CMK (cell line): Measurements from ENCODE around the gene ACTL8.
A peak's percentile ranks its signal among the peaks of the same experiment; 100 is the strongest.

Source experiments
- DNase-seq: peaks from one replicate; pipeline ENCODE4 v3.0.0-alpha.2; 2010; ENCODE audit warnings: low read depth

The ACTL8 gene

DNA sequence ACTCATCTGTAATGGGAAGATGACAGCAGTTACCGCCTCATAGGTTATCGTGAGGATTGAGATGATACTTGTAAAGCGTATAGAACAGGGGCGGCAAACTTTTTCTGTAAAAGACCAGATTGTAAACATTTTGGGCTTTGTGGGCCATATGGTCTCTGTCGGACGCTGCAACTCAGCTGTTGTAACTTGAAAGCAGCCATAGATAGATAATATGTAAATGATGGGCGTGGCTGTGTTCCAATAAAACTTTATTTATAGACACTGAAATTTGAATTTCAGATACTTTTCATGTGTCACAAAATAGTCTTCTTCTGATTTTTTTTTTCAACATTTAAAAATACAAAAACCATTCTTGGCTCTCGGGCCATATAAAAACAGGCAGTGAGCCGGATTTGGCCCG lies 15.8 kb downstream of the ACTL8 start:
- no peak for DNase-seq

- no peak for DNase-seq
Observed at GRCh38 chr1:17772615-17773212, 17.6 kb downstream of the ACTL8 start.

DNA sequence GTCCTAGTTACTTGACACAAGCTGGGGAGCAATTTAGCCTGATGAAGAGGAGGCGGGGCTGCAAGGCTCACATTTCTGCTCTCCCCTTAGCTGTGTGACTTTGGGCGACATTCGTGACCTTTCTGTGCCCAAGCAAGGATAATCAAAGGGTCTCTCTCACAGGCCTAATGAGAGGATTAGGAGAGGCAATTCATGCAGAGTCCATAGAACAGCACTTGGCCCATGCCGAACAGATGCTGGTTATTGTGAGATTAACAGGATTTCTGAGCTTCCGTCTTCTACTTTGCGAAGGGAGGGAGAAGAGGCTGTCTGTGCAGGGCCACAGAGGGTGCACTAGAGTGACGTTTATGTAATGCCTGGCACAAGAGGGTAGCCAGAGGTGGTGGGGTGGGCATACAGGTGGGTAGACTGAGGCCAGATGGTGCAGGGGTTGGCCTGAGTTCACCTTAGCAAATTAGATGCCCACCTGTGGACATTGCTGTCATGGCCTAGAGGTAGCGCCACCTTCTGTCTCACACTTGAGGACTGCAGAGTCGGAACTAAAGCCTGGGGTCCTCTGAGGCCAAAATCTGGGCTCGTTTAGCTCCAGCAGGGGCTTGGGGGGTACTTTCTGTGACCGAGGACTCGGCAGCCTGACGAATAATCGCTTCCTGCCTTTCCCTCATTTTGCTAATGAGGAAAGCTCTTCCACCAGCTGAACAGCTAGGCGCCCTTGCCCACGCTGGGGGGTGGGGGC lies 18.6 kb downstream of the ACTL8 start:
- no peak for DNase-seq

- DNase-seq: no peak
Observed at GRCh38 chr1:17774452-17774851, 19.3 kb downstream of the ACTL8 start.

DNA sequence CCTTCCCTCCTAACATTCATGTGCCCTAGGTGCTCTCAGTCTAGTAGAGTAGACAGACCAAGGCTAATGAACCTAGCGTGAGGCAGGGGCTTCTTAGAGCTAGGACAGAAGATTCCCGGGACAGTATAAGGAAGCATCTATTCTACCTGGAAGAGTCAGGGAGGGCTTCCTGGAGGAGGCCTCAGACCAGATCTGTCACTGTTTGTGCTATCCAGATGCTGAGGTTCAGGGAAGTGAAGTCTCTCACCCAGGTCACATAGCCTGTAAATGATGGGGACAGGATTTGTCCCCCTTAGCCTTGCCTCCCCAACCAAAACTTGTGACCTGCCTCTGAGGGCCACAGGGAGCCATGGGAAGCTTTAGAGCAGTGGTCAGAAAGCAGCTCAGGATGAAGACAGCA lies 20.7 kb downstream of the ACTL8 start:
- DNase-seq: no peak

GRCh38 chr1:17776426-17776825 lies 21.3 kb downstream of the ACTL8 start:
- no peak for DNase-seq

DNA sequence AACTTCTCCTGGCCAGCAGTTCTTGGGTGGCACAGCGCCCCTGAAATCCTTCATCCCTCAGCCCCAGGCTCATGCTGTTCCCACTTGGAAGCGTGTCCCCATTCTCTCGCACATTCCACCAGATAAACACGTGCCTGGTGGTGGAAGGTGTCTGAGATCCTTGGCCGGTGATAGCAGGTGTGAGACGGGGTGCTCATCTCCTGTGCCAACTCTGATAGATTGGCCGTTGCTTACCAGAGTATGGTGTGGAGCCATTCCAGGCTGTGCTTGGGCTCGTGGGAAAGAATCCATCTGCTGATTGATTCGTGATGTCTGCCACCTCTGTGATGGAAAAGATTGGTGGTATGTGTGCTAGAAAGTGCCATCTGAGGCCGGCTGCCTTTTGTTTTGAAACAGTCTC lies 22.2 kb downstream of the ACTL8 start:
- no peak for DNase-seq

GRCh38 chr1:17777818-17778217 lies 22.7 kb downstream of the ACTL8 start:
- DNase-seq: no peak

DNA sequence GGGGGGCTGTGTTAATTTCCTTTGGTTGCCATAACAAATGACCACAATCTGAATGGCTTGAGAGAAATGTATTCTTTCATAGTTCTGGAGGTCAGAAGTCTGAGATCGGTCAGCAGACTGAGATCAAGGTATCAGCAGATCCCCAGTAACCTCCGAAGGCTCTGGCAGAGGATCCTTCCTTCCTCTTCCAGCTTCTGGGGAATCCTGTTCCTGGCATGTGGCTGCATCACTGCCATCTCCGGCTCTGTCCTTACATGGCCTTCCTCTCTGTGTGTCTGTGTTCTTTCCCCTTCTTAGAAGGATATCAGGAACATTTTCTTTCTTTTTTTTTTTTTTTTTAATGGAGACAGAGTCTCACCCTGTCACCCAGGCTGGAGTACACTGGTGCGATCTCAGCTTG lies 25.8 kb downstream of the ACTL8 start:
- DNase-seq: no peak

- DNase-seq: no peak
Observed at GRCh38 chr1:17789926-17790325, 34.8 kb downstream of the ACTL8 start.

DNA sequence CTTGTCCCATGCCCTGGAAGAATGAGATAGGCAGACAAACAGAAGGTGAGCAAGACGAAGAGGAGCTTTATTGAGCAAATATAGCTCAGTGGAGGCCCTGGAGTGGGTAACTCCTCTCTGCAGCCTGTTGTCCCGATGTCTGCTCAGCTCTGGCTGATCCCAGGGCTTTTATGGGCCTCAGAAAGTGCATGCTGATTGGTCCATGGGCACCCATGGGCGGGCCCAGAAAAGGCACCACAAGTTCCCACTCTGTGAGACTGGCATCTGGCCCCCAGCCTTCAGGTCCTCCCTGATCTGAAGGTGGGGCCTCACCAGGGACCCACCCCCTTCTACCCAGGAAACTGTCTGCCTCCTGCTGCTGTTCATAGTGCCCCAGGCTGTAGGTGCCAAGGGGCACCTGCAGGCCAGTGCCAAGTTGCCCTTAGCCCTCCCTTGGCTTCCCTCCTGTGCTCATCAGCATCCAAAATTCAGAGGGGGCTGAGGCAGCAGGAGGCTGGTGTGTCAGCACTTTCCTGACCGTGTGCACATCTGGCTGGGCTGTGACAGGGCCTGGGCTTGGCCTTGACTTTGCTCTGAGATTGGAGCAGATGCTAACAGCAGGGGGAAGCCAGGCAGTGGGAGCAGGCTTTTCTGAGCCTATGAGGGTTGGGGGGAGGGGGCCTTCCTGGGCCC lies 35.4 kb downstream of the ACTL8 start:
- DNase-seq: no peak

GRCh38 chr1:17791055-17791390 lies 35.9 kb downstream of the ACTL8 start:
- DNase-seq: no peak

GRCh38 chr1:17791480-17791879 lies 36.3 kb downstream of the ACTL8 start:
- DNase-seq: no peak

DNA sequence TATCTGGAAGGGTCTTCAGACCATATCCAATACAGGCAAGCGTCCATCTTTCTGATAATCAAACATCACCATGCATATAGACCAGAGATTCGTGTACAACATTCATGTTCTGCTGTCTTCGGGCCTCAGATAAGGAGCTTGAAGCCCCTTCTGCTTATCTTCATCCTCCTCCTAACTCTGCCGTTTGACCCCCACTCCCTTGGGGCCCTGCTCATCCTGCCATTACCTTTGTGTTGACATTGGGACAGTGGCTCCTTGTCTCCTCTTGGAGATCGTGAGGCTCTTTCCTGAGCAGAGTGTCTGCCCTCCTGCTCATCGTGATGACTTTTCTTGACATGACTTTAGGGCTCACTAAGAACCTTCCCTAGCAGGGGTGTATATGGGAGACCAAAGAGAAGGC lies 37.3 kb downstream of the ACTL8 start:
- no peak for DNase-seq

GRCh38 chr1:17795081-17795809 lies 40.1 kb downstream of the ACTL8 start:
- DNase-seq: no peak

GRCh38 chr1:17795836-17796645 lies 40.9 kb downstream of the ACTL8 start:
- DNase-seq: no peak

DNA sequence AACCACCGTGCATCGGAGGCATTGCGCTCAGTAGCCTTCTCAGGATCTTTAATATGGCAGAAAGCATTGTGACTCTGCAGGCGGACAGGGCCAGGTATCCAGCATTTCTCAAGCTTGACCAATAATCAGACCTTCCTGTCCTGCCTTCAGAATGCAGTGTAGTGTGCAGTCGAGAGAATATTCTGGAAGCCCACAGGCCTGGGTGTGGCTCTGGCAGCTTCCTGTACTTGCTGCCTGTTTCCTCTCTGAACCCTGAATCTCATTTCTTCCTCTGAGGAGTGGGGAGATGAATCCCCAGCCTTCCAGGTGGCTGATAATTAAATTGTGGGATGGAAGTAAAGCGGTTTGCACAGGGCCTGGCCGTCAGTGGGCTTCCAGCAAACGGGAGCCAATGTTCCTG lies 42.3 kb downstream of the ACTL8 start:
- DNase-seq: no peak

- no peak for DNase-seq
Observed at GRCh38 chr1:17798011-17798410, 42.9 kb downstream of the ACTL8 start.

DNA sequence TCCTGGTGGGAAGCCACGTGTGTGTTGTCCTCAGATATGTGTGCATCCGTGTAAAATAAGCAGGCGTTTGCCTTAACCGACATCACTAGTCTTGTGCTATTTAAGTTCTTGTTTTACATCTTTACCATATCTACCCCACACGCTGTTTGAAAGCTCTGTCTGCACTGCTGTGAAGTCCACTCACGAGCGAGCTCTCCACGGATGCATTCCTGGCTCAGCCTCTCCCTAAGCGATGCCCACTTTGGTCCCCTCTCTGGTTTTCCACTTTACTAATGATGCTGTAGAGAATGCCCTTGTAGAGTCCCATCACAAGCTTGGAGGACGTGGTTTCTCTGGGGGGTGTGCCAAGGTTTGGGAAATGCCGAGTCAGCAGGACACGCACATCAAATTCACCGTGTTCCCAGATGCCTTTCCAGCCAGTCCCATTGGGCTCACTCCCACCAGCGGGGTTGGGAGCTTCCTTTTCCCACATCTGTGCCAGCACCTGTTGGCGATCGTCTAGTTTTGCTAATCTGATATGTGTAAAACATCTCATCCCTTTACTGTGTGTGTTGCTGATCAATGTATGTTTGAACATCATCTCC lies 43.8 kb downstream of the ACTL8 start:
- DNase-seq: no peak

DNA sequence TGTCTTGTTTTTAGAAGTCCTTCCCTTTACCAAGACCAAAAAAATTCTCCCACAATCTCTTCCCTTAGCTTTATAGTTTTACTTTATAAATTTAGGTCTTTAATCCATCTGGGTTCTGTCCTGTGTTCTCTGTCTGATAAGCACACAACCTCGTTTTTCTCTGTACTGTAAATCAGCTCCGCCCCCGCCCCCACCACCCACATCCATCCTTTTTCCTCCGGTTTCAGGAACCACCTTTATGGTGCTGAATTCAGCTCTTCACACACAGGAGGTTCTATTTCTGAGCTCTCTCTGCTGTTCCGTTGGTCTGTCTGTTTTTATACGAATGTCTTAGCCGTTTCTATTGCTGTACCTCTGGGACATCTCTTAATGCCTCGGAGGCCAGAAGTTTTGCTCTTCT lies 44.5 kb downstream of the ACTL8 start:
- DNase-seq: peak; percentile 2

GRCh38 chr1:17802164-17802563 lies 47.0 kb downstream of the ACTL8 start:
- DNase-seq: no peak

DNA sequence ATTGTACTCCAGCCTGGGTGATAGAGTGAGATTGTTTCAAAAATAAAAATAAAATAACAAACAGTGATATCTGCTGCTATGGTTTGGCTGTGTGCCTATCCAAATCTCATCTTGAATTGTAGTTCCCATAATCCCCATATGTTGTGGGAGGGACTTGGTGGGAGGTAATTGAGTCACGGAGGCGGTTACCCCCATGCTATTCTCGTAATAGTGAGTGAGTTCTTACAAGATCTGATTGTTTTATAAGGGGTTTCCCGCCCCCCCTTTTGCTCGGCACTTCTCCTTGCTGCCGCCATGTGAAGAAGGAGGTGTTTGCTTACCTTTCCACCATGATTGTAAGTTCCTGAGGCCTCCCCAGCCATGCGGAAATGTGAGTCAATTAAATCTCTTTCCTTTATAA lies 47.8 kb downstream of the ACTL8 start:
- no peak for DNase-seq
